Measurements from ENCODE around the gene ACOT6.
"Not testable (repeated sequence)": the region's sequence is repeated elsewhere in the genome, so short reads cannot be mapped to it uniquely, and the experiment has no call there.

ACOT6 gene, protein sequence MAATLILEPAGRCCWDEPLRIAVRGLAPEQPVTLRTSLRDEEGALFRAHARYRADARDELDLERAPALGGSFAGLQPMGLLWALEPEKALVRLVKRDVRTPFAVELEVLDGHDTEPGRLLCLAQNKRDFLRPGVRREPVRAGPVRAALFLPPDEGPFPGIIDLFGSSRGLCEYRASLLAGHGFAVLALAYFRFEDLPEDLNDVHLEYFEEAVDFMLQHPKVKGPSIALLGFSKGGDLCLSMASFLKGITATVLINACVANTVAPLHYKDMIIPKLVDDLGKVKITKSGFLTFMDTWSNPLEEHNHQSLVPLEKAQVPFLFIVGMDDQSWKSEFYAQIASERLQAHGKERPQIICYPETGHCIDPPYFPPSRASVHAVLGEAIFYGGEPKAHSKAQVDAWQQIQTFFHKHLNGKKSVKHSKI

DNA sequence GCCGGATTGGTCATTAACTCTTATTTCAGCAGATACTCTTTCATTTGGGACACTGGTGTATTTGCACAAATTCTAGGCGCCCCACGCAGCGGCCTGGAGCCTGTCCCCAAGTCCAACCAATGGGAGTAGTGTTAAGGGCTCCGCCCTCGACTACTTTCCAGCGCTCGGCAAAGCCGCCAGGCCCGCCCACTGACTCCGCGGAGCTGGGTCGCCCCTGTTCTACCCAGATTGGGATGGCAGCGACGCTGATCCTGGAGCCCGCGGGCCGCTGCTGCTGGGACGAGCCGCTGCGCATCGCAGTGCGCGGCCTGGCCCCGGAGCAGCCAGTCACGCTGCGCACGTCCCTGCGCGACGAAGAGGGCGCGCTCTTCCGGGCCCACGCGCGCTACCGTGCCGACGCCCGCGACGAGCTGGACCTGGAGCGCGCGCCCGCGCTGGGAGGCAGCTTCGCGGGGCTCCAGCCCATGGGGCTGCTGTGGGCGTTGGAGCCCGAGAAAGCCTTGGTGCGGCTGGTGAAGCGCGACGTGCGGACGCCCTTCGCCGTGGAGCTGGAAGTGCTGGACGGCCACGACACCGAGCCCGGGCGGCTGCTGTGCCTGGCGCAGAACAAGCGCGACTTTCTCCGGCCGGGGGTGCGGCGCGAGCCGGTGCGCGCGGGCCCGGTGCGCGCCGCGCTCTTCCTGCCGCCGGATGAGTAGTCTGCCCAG is at the start of gene ACOT6:
TSS of gene ACOT6 (plus strand) at position 179 of the 707 bp plus-strand sequence. CDS start at position 234, 55 bp downstream.
- in situ Hi-C loops (cut with MboI; ENCODE audit: low sequenced_read_pairs, unreplicated experiment) = no loop called here
- TF ChIP-seq CTCF (IDR thresholded peaks at IDR 0.05; ENCODE audit: borderline replicate concordance, control extremely low read depth, extremely low read depth, insufficient read depth, missing control alignments) = no peak
- DNase-seq (ENCODE audit: low spot score) = peak; percentile 80

- in situ Hi-C loops (cut with MboI; ENCODE audit: low sequenced_read_pairs, unreplicated experiment) = loop anchor here (5.0 kb wide), 1 partner anchor 45 kb away; no protein-coding TSS in a partner anchor
- not testable (repeated sequence) for DNase-seq (ENCODE audit: low spot score)
Observed at GRCh38 chr14:73562696-73563095, 49.6 kb upstream of the ACOT6 start.

DNA sequence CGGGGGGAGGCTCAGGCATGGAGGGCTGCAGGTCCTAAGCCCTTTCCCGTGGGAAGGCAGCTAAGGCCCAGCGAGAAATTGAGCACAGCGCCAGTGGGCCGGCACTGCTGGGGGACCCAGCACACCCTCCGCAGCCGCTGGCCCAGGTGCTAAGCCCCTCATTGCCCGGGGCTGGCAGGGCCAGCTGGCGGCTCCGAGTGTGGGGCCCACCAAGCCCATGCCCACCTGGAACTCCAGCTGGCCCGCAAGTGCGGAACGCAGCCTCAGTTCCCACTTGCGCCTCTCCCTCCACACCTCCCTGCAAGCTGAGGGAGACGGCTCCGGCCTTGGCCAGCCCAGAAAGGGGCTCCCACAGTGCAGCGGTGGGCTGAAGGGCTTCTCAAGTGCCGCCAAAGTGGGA is 45.9 kb upstream of the ACOT6 start:
- in situ Hi-C loops (cut with MboI; ENCODE audit: low sequenced_read_pairs, unreplicated experiment) = not testable (repeated sequence)

GRCh38 chr14:73566935-73567334 is 45.4 kb upstream of the ACOT6 start:
- DNase-seq (ENCODE audit: low spot score); in situ Hi-C loops (cut with MboI; ENCODE audit: low sequenced_read_pairs, unreplicated experiment): not testable (repeated sequence)

More for the DNA sequence above, 45.9 kb upstream of the ACOT6 start:
- not testable (repeated sequence) for DNase-seq (ENCODE audit: low spot score)

- TF ChIP-seq CTCF (IDR thresholded peaks at IDR 0.05; ENCODE audit: borderline replicate concordance, control extremely low read depth, extremely low read depth, insufficient read depth, missing control alignments) = no peak
- DNase-seq (ENCODE audit: low spot score) = no peak
- in situ Hi-C loops (cut with MboI; ENCODE audit: low sequenced_read_pairs, unreplicated experiment) = no loop called here
Observed at GRCh38 chr14:73567358-73567757, 45.0 kb upstream of the ACOT6 start.

- no peak for TF ChIP-seq CTCF (IDR thresholded peaks at IDR 0.05; ENCODE audit: borderline replicate concordance, control extremely low read depth, extremely low read depth, insufficient read depth, missing control alignments)
- peak; percentile 8 for DNase-seq (ENCODE audit: low spot score)
Observed at GRCh38 chr14:73567951-73568885, 44.1 kb upstream of the ACOT6 start.

GRCh38 chr14:73568886-73569184 is 43.5 kb upstream of the ACOT6 start:
- in situ Hi-C loops (cut with MboI; ENCODE audit: low sequenced_read_pairs, unreplicated experiment); DNase-seq (ENCODE audit: low spot score): not testable (repeated sequence)

More at GRCh38 chr14:73567951-73568885, 44.1 kb upstream of the ACOT6 start:
- in situ Hi-C loops (cut with MboI; ENCODE audit: low sequenced_read_pairs, unreplicated experiment) = no loop called here

DNA sequence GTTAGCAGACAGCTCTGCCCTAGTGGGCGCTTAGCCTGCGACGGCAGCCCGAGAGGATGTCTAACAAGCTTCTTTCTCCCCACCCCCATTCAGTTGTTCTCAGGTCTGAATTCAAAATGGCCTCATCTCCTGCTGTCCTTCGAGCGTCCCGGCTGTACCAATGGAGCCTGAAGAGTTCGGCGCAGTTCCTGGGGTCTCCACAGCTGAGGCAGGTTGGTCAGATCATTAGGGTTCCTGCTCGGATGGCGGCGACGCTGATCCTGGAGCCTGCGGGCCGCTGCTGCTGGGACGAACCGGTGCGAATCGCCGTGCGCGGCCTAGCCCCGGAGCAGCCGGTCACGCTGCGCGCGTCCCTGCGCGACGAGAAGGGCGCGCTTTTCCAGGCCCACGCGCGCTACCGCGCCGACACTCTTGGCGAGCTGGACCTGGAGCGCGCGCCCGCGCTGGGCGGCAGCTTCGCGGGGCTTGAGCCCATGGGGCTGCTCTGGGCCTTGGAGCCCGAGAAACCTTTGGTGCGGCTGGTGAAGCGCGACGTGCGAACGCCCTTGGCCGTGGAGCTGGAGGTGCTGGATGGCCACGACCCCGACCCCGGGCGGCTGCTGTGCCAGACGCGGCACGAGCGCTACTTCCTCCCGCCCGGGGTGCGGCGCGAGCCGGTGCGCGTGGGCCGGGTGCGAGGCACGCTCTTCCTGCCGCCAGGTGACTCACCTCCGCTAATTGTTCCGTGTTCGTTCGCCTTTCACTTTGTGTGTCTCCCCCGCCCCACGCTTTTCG is 42.9 kb upstream of the ACOT6 start, which contains the start of gene ACOT2:
TSS of gene ACOT2 (plus strand) at position 29 of the 774 bp plus-strand sequence. CDS start at position 57, 28 bp downstream.
- in situ Hi-C loops (cut with MboI; ENCODE audit: low sequenced_read_pairs, unreplicated experiment) = not testable (repeated sequence)
- DNase-seq (ENCODE audit: low spot score) = peak; percentile 86

DNA sequence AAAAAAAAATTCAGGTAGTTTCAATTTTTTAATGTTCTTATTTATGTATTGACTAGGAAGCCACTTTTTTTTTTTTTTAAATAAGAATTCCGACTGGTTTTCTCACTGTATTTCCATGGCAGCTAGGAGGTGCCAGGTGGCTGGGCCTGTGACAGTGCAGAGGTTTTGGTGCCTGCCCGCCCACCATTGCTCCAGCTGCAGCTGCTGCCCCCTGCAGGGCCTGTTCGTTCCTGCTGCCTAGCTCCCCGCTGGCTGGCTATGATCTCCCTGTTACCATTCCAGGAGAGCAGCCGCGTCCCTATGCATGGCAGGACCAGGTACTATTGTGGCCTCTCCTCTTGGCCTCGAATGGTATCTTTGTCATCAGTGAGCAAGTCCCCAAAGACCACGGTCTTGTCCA is 41.4 kb upstream of the ACOT6 start:
- in situ Hi-C loops (cut with MboI; ENCODE audit: low sequenced_read_pairs, unreplicated experiment) = not testable (repeated sequence)

GRCh38 chr14:73573034-73573433 is 39.3 kb upstream of the ACOT6 start:
- DNase-seq (ENCODE audit: low spot score); in situ Hi-C loops (cut with MboI; ENCODE audit: low sequenced_read_pairs, unreplicated experiment): not testable (repeated sequence)

More for the DNA sequence above, 41.4 kb upstream of the ACOT6 start:
- DNase-seq (ENCODE audit: low spot score) = peak; percentile 51

DNA sequence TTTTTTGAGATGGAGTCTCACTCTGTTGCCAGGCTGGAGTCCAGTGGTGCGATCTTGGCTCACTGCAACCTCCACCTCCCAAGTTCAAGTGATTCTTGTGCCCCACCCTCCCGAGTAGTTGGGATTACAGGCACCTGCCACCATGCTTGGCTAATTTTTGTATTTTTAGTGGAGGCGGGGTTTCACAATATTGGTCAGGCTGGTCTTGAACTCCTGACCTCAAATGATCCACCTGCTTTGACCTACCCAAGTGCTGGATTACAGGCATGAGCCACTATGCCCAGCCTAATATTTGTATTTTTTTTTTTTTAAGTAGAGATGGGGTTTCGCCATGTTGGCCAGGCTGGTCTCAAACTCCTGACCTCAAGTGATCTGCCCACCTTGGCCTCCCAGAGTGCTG is 38.6 kb upstream of the ACOT6 start:
- in situ Hi-C loops (cut with MboI; ENCODE audit: low sequenced_read_pairs, unreplicated experiment); DNase-seq (ENCODE audit: low spot score): not testable (repeated sequence)

GRCh38 chr14:73574251-73574650 is 38.1 kb upstream of the ACOT6 start:
- in situ Hi-C loops (cut with MboI; ENCODE audit: low sequenced_read_pairs, unreplicated experiment); DNase-seq (ENCODE audit: low spot score): not testable (repeated sequence)
